Measurements from ENCODE around the gene EBF3.
"Not testable (repeated sequence)": the region's sequence is repeated elsewhere in the genome, so short reads cannot be mapped to it uniquely, and the experiment has no call there.

The EBF3 gene

GRCh38 chr10:129926066-129927055, 37.7 kb downstream of the EBF3 start:
- DNase-seq, result no peak

DNA sequence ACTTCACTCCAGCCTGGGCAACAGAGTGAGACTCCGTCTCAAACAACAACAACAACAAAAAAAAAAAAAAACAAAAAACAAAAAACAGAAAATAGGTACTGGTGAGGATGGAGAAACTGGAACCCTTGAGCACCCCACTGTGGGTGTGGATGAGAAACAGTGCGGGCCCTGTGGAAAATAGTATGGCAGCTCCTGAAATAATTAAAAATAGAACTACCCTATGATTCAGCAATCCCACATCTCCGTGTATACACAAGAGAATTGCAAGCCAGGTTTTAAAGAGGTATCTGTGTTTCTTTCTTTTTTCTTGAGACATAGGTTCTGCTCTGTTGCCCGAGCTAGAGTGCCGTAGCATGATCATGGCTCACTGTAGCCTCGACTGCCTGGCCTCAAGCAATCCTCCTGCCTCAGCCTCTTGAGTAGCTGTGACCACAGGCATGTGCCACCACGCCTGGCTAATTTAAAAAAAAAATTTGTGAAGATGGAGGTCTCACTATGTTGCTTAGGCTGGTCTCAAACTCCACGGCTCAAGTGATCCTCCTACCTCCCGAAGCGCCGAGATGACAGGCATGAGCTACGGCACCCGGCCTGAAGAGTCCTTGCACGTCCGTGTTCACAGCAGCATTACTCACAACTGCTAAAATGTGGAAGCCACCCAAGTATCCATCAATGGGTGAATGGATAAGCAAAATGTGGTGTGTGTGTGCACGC, 39.5 kb downstream of the EBF3 start:
- no peak for DNase-seq

GRCh38 chr10:129922598-129923123, 41.4 kb downstream of the EBF3 start:
- DNase-seq, result no peak

DNA sequence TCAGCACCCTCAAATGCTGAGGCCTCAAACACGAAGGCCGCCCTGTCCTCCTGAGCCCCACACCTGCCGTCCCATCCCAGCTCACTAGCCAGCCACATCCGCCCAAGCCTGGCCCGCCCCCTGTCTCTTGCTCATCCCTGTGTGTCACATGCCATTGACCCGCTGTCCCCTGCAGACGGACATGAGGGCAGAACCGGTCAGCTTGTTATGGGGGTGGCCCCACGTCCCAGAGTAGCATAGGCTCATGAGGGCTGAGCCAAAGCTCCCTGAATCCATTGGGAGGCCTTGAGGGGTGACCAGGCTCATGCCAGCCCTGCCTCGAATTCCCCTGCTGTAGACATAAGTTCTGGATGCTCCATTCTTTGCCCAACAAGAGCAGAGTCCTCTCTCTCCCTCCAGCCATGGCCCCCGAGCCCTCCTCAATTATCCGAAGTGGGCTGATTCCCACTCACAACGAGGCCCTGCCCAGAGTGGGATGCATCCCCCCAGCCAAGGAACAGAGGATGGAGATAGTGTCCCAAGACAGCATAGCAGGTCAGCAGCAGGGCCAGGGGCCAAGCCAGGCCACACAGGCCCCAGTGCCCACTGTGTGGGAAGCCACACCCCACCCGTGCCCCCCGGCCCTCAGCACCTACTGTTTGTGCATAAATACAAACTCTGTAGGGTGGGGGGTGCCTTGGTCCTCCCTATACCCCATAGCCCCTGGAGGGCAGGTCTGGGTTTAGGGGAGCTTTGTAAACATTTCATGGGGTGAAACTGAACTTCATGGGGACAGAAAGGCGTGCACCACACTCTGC, 42.1 kb downstream of the EBF3 start:
- DNase-seq, result no peak

DNA sequence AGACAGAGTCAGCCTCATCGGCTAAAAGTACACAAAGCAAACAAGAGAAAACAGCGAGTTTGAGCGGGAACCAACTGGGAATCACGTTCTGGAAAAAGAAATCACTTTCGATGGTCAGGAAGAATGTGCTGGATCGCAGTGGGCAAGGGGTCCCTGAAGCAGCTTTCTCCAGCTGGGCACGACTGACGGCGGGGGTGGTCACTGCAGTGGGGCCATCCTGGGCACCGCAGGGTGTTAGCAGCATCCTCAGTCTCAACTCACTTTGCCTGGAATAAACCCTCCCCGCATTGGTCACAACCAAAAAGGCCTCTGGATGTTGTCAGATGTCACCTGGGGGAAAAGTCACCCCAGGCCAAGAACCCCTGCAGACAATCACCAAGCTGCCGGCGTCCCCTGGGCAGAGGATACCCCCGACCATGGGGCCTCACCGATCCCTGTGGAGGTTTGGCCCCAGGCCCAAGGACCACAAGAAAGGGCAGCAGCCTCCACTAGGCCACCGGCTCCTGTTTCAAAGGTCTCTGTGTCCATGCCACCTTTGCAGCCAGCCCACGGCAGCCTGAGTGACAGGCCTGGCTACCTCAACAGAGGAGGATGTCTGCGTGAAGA, 42.9 kb downstream of the EBF3 start:
- DNase-seq, result no peak

DNA sequence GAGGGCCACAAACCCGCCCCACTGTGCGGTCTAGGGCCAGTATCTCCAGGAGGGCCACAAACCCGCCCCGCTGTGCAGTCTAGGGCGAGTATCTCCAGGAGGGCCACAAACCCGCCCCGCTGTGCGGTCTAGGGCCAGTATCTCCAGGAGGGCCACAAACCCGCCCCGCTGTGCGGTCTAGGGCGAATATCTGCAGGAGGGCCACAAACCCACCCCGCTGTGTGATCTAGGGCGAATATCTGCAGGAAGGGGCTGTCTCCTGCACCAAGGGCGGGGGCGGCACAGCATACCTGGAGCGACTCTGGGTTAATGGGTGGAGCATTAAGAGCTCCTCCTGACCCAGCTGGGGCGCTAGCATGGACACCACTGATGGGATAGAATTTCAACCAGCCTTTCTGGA, 43.9 kb downstream of the EBF3 start:
- DNase-seq, result not testable (repeated sequence)

GRCh38 chr10:129919358-129919757, 44.7 kb downstream of the EBF3 start:
- no peak for DNase-seq

GRCh38 chr10:129918836-129919235, 45.2 kb downstream of the EBF3 start:
- DNase-seq, result no peak

DNA sequence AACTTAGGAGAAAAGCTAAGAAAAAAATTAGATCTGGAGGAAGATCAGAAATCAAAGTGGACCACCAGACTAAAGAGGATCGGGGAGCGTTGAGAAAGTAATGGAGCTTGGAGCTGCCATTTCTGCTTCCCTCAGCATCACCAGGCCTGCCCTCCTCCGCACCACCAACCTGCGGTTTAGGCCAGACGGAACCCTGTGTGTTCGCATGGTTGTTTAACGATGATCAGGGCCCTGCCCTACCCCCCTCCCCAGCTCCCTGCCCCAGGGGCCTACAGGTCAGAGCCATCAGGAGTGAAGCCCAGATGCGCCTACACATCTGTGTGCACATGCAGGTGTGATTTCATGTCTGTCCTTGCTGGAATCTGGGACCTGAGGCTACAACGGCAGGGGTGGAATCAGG, 45.7 kb downstream of the EBF3 start:
- DNase-seq, result no peak

- DNase-seq, result no peak
Observed at GRCh38 chr10:129917936-129918335, 46.1 kb downstream of the EBF3 start.

DNA sequence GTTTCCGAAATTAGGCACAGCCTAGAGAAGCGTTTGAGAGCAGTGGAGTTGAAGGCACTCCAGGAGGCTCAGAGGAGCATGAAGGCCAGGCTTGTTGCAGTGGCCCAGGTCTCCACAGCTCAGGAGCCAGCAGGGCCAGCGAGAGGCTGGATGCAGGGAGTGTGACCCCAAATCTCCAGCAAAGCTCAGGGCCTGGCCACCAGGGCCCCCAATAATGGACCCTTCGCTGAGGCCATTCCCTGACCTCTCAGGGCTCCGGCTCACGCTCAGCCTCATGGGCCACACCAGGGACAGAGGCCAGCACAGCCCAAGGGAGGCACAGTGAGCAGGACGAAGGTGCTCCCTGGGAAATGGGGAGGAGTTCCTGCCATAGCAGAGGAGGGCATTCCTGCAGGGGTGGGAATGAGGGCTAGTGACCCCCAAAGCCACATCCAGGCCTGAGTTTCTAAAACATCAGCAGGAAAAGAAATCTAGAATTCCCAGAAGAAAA, 47.5 kb downstream of the EBF3 start:
- no peak for DNase-seq

DNA sequence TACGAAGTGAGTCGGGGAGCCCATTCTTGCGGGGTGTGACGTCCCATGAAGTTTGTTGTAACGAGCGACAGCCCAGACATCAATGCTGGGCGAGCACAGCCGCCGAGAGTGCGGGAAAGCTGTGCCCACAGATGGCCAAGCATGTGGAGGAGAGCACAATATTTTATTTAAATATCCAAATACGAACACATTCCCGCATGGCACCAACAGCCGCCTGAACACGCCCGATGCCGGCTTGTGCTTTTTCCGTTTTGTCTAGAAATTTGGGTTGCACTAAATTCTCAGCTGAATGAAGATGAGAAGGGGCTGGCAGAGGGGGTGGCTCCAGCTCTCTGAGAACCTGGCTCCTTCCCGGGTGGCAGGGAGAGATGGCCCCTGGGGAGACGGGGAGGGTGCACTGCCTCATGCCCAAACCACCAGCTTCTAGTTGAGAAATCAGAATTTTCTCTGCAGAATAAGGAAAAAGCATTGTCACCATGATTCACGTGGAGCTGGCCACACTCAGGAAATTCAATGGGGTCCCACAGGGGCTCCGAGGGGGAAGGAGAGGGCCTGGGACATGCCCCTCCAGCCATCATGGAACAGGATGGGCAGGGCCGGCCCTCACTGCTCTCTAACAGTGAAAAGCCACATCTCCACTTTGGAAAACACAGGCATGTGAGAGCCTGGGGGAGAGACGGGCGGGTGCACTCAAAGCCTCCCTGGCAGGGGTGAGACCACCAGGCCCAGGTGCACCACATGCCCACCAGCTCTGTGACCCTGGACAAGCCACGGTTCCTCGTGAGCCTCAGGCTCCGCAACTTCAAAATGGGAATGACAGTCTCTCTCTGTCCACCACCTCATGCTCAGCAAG, 48.3 kb downstream of the EBF3 start:
- DNase-seq, result no peak

GRCh38 chr10:129914960-129915359, 49.1 kb downstream of the EBF3 start:
- DNase-seq, result no peak

DNA sequence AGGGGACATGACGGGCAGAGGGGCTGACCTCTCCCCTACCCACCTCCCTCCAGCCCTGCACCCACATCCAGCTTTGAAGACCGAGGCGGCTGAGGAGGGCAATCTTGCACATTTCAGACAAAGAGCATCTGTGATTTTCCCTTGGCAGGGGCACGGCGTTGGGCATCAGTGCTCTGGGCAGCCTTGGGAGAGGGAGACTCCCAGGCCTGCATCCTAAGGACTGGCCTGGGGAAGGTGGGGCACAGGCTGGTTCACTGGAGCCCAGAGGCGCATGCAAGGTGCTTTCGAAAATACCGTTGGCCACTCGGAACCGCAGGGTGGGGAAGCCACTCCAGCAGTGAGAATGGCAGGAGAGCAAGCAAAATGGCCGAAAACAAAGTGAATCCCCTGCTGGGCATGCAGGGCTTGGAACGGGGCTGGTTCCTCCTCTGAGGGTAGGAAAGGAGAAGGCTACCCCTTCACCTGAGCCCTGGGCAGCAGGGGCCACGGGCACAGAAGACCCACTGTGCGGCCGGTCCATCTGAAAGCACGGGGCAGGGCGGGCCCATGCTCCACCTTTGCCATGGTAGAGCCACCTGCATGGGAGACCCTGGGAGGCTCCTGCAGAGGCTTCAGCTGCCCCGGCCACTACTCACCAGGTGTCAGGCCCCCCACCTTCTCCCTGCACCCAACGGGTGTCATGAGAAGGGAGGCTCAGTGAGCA, 49.8 kb downstream of the EBF3 start:
- DNase-seq, result no peak

DNA sequence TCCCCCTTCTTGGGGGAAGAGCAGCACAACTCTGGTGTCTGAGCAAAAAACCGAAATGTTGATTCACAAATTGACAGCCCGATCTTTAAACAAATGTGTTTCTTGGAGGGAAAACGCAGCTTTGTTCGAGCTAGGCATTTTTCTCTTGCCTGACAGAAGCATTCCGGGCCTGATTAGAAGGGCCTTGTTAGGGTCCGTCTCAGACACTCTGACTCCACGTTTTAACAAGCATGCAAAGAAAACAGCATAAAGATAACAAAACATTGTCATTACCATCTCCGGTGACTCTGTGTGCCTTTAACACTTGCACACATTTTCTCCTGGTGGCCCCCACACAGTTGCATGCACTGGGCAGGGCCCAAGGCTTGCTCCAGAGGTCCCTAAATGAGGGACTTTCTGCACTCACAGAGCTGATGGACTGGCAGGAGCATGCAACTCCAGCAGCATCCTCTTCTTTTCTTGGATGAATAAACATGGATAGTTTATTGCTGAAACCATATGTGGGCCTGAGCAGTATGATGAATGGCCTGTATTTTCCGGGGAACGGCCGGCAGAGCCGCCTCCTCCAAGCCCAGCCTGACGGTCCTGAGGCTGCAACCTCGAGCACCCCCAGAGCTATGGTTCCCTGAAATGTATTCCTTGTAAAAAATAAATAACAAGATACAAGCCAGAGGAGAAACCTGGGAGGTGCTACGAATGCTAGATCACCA, 50.9 kb downstream of the EBF3 start:
- no peak for DNase-seq

DNA sequence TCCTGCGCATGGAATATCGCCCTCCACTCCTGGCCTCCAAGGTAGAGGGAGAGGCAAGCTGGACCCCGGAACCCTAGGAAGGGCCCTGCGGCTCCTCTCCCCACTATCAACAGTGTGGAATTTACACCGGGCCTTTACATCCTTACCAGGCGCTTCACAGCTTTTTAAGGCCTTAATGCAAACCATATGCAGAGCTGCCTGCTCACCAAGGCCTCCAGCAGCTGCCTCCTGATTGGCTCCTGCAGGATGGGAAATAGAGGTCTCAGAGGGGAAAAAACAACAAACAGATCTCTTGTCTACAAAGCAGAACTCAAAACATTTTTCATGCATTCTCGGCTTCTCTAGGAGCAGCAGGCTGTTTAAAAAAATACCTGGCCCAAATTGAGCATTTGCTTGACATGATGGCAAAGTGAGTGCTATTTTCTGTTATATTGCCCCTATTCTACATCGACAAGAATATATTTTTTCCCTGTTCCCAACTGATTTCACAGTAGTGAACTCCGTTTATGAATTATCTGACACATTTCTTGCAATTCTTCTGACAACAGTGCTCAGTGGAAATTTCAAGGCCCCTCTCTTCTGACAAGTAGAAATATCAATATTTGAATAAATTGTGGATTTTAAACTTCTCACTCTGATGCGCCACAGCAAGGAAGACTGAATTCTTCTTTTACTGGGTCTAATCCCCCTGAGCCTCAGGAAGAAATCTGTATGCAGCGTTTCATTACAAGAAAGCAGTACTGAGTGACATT, 51.7 kb downstream of the EBF3 start:
- no peak for DNase-seq

DNA sequence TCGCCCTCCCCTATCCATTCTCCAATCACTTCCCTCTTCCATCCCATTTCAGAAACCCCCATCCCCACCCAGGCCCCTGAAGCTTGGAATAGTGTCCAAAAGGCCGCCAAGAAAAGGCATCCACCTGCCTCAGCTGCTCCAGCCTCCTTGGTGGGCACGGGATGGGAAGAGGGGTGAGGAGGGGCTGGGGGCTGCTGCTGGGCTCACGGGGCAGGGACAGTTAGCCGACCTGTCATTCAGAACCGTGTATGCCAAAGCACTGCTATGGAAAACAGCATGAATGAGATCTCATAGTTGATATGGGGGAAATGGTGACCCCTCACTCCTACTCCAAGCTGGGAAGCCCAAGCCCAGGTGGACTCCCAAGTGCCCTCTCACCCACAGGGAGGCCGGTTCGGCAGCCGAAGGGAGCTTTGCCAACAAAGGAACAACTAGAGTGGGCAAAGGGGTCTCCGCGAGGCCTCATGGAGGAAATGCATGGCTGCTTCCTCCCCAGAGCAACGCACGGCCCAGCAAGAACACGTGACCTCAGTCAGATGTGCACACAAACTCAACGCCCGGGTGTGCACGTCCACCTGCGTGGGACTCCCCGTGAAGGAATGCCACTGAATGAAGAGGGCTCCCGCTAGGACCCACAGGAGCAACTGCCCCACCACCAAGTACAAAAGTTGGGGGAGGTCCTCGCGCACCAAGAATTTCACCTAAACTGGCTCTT, 52.5 kb downstream of the EBF3 start:
- no peak for DNase-seq

GRCh38 chr10:129910861-129911260, 53.2 kb downstream of the EBF3 start:
- DNase-seq, result no peak

All from NCI-H2029 (cell line).